HepG2 (cell line): Measurements from ENCODE around the gene PARP15. TPM values are rescaled to one million over a fixed set of nuclear protein-coding genes. Genes with fewer than 3 reads are reported as not detected.
A peak's percentile ranks its signal among the peaks of the same experiment; 100 is the strongest.

ENCODE experiments used
- ADNP ChIP-seq: sonication (generic); formaldehyde crosslinking; IDR thresholded peaks from 2 replicates; pipeline ENCODE4 v1.4.0; 2020; ENCODE audit warnings: missing genetic modification reagents
- HMGA1 ChIP-seq: sonication (generic); formaldehyde crosslinking; conservative IDR thresholded peaks from 2 replicates; pipeline ENCODE4 v1.4.0; 2020; ENCODE audit warnings: missing genetic modification reagents
- KAT2B ChIP-seq: fragments of 150-350 bp; IDR thresholded peaks from 2 replicates; pipeline ENCODE4 v1.6.1; 2014; ENCODE audit warnings: low read depth, low read length, borderline replicate concordance
- KDM2A ChIP-seq: sonication (generic); formaldehyde crosslinking; IDR thresholded peaks from 2 replicates; pipeline ENCODE4 v1.4.0; 2020; ENCODE audit warnings: low read depth, missing genetic modification reagents, borderline replicate concordance
- NFKB2 ChIP-seq: sonication (generic); formaldehyde crosslinking; IDR thresholded peaks from 2 replicates; pipeline ENCODE4 v1.4.0; 2020; ENCODE audit warnings: missing genetic modification reagents, borderline replicate concordance
- POGZ ChIP-seq: sonication (generic); formaldehyde crosslinking; IDR thresholded peaks from 2 replicates; pipeline ENCODE4 v1.4.0; 2020; ENCODE audit warnings: mild to moderate bottlenecking, missing genetic modification reagents
- REXO4 ChIP-seq: sonication (generic); formaldehyde crosslinking; IDR thresholded peaks from 2 replicates; pipeline ENCODE4 v1.8.0; 2022; ENCODE audit warnings: missing genetic modification reagents, mild to moderate bottlenecking, borderline replicate concordance
- SPEN ChIP-seq: sonication (generic); formaldehyde crosslinking; IDR thresholded peaks from 2 replicates; pipeline ENCODE4 v1.5.1; 2020; ENCODE audit warnings: low read depth, mild to moderate bottlenecking, missing genetic modification reagents
- ZBTB3 ChIP-seq: sonication (generic); formaldehyde crosslinking; IDR thresholded peaks from 2 replicates; pipeline ENCODE4 v1.4.0; 2020; ENCODE audit warnings: low read depth, mild to moderate bottlenecking, moderate library complexity, missing genetic modification reagents, borderline replicate concordance
- ZNF225 ChIP-seq: sonication (generic); formaldehyde crosslinking; IDR thresholded peaks from 2 replicates; pipeline ENCODE4 v1.4.0; 2020; ENCODE audit warnings: mild to moderate bottlenecking, missing genetic modification reagents
- ZNF24 ChIP-seq: fragments of 450-650 bp; IDR thresholded peaks from 2 replicates; pipeline ENCODE4 v1.6.1; 2017; ENCODE audit warnings: antibody characterized with exemption, mild to moderate bottlenecking
- ZNF703 ChIP-seq: sonication (generic); formaldehyde crosslinking; IDR thresholded peaks from 2 replicates; pipeline ENCODE4 v1.5.1; 2020; ENCODE audit warnings: missing genetic modification reagents, mild to moderate bottlenecking, moderate library complexity, borderline replicate concordance
- ZZZ3 ChIP-seq: sonication (generic); formaldehyde crosslinking; IDR thresholded peaks from 2 replicates; pipeline ENCODE4 v1.4.0; 2020; ENCODE audit warnings: missing genetic modification reagents, mild to moderate bottlenecking, borderline replicate concordance
- polyA plus RNA-seq, 8 experiments: library from polyadenylated mRNA; depleted of rRNA in 3 of 8; stranded (reverse) in 7 of 8; unstranded in 1 of 8; fragments of >200 nt; fragmentation: Illumina TruSeq in 4 of 8; extraction: Trizol in 4 of 8; gene quantifications; 2 replicates each; pipeline versions ENCODE4 v1.2.1 to v1.2.3, GENCODE V29; 2011 to 2016; ENCODE audit warnings: low read depth in 4 of 8, missing spikeins in 1 of 8, mixed read lengths in 1 of 8; ENCODE audit not compliant: insufficient read depth in 1 of 8
- total RNA-seq, 5 experiments: library from RNA; depleted of rRNA; stranded (reverse); fragments of >200 nt; fragmentation: Illumina TruSeq; extraction: Trizol; gene quantifications; 2 replicates each; pipeline ENCODE4 v1.2.3, GENCODE V29; 2016; ENCODE audit warnings: low read depth in 1 of 5
- TF ChIP-seq, protein P1 (sequence below): IDR thresholded peaks from 2 replicates; pipeline ENCODE4 v1.6.1; 2016
- TF ChIP-seq, protein P2 (sequence below): sonication (generic); formaldehyde crosslinking; IDR thresholded peaks from 2 replicates; pipeline ENCODE4 v1.4.0; 2020; ENCODE audit warnings: mild to moderate bottlenecking, missing genetic modification reagents
- TF ChIP-seq, protein P3 (sequence below): sonication (generic); formaldehyde crosslinking; IDR thresholded peaks from 2 replicates; pipeline ENCODE4 v1.4.0; 2020; ENCODE audit warnings: missing genetic modification reagents
- TF ChIP-seq, protein P4 (sequence below): IDR thresholded peaks from 2 replicates; pipeline ENCODE4 v1.6.1; 2016; ENCODE audit warnings: low read depth, borderline replicate concordance
- TF ChIP-seq, protein P5 (sequence below): fragments of 450-650 bp; IDR thresholded peaks from 2 replicates; pipeline ENCODE4 v1.6.1; 2016
- TF ChIP-seq, protein P6 (sequence below): sonication (generic); formaldehyde crosslinking; IDR thresholded peaks from 2 replicates; pipeline ENCODE4 v1.8.0; 2022; ENCODE audit warnings: mild to moderate bottlenecking, missing genetic modification reagents, moderate library complexity
- TF ChIP-seq, protein P7 (sequence below): sonication (generic); formaldehyde crosslinking; IDR thresholded peaks from 2 replicates; pipeline ENCODE4 v1.8.1; 2023; ENCODE audit warnings: mild to moderate bottlenecking, inconsistent platforms, moderate library complexity, missing genetic modification reagents, borderline replicate concordance

PARP15 gene
- total and polyA plus RNA-seq, 2 of the 13 experiments (the other 11 are each of a cell fraction or from before 2014, with no cell fraction given) = 0.02 TPM; not detected in 1

DNA sequence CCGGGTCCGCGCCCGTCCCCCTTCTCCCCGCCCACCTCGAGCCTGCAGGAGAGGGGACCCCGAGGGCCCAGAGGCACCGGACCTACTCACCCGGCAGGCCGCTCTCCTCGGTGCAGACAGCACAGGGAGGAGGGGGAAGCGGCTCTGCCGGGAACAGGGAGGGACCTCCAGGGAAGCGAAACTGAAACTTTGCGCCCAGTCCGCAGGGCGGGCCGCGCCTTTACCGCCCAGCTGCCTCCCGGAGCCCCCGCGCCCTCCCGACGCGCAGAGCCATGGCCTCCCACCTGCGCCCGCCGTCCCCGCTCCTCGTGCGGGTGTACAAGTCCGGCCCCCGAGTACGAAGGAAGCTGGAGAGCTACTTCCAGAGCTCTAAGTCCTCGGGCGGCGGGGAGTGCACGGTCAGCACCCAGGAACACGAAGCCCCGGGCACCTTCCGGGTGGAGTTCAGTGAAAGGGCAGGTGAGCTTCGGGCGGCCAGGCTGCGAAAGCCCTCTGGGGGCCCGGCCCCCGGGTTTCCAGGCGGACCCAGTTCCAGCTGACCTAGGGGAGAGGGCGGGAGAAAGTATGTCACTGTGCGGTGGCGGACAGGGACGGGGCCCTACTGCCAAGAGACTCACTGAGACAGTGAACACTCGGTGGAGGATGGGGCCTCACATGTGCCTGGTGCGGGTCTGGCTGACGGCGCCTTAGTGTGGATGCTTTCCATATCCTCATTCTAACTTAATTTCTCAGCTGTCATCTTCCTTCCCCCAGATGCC lies 13.1 kb upstream of the PARP15 start, which contains the start of the genes DTX3L and PARP9 (continued):
- TF ChIP-seq NFKB2 (peak; percentile 90; the same call in 1 of the 2 replicates), REXO4 (CRISPR knock-in tag) (no peak), ADNP (no peak), ZNF703 (peak; percentile 60; the same call in 1 of the 2 replicates), ZBTB3 (CRISPR knock-in tag) (peak; percentile 26; the same call in 1 of the 2 replicates), ZNF24 (no peak), HMGA1 (CRISPR knock-in tag) (no peak), POGZ (CRISPR knock-in tag) (peak; percentile 82), ZNF225 (CRISPR knock-in tag) (peak; percentile 82), ZZZ3 (CRISPR knock-in tag) (0 out of 2 replicates have a peak, but pooled peaks have one; percentile 62), KAT2B (no peak), KDM2A (CRISPR knock-in tag) (peak; percentile 90), SPEN (CRISPR knock-in tag) (peak; percentile 26; the same call in 1 of the 2 replicates)
- TF ChIP-seq, protein P1, sequence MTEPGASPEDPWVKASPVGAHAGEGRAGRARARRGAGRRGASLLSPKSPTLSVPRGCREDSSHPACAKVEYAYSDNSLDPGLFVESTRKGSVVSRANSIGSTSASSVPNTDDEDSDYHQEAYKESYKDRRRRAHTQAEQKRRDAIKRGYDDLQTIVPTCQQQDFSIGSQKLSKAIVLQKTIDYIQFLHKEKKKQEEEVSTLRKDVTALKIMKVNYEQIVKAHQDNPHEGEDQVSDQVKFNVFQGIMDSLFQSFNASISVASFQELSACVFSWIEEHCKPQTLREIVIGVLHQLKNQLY (CRISPR knock-in tag) = no peak
- TF ChIP-seq, protein P2, sequence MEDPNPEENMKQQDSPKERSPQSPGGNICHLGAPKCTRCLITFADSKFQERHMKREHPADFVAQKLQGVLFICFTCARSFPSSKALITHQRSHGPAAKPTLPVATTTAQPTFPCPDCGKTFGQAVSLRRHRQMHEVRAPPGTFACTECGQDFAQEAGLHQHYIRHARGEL (CRISPR knock-in tag) = no peak
- TF ChIP-seq, protein P3, sequence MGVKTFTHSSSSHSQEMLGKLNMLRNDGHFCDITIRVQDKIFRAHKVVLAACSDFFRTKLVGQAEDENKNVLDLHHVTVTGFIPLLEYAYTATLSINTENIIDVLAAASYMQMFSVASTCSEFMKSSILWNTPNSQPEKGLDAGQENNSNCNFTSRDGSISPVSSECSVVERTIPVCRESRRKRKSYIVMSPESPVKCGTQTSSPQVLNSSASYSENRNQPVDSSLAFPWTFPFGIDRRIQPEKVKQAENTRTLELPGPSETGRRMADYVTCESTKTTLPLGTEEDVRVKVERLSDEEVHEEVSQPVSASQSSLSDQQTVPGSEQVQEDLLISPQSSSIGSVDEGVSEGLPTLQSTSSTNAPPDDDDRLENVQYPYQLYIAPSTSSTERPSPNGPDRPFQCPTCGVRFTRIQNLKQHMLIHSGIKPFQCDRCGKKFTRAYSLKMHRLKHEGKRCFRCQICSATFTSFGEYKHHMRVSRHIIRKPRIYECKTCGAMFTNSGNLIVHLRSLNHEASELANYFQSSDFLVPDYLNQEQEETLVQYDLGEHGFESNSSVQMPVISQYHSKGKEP (CRISPR knock-in tag) = no peak
- TF ChIP-seq, protein P4, sequence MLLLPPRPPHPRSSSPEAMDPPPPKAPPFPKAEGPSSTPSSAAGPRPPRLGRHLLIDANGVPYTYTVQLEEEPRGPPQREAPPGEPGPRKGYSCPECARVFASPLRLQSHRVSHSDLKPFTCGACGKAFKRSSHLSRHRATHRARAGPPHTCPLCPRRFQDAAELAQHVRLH = peak; percentile 67; the same call in 1 of the 2 replicates
- TF ChIP-seq, protein P5, sequence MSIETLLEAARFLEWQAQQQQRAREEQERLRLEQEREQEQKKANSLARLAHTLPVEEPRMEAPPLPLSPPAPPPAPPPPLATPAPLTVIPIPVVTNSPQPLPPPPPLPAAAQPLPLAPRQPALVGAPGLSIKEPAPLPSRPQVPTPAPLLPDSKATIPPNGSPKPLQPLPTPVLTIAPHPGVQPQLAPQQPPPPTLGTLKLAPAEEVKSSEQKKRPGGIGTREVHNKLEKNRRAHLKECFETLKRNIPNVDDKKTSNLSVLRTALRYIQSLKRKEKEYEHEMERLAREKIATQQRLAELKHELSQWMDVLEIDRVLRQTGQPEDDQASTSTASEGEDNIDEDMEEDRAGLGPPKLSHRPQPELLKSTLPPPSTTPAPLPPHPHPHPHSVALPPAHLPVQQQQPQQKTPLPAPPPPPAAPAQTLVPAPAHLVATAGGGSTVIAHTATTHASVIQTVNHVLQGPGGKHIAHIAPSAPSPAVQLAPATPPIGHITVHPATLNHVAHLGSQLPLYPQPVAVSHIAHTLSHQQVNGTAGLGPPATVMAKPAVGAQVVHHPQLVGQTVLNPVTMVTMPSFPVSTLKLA = no peak
- TF ChIP-seq, protein P6, sequence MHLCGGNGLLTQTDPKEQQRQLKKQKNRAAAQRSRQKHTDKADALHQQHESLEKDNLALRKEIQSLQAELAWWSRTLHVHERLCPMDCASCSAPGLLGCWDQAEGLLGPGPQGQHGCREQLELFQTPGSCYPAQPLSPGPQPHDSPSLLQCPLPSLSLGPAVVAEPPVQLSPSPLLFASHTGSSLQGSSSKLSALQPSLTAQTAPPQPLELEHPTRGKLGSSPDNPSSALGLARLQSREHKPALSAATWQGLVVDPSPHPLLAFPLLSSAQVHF (CRISPR knock-in tag) = 0 out of 2 replicates have a peak, but pooled peaks have one; percentile 44
- TF ChIP-seq, protein P7, sequence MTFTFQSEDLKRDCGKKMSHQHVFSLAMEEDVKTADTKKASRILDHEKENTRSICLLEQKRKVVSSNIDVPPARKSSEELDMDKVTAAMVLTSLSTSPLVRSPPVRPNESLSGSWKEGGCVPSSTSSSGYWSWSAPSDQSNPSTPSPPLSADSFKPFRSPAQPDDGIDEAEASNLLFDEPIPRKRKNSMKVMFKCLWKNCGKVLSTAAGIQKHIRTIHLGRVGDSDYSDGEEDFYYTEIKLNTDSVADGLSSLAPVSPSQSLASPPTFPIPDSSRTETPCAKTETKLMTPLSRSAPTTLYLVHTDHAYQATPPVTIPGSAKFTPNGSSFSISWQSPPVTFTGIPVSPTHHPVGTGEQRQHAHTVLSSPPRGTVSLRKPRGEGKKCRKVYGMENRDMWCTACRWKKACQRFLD (CRISPR knock-in tag) = peak; percentile 94
